GM21447 (cell line): ENCODE measurements around the gene CNGB1.
"Not testable (repeated sequence)": the region's sequence is repeated elsewhere in the genome, so short reads cannot be mapped to it uniquely, and the experiment has no call there.

ENCODE experiments used
- ATAC-seq: cut with Tn5 transposase; IDR thresholded peaks from one replicate; pipeline ENCODE4 v1.9.1; 2021; ENCODE audit not compliant: unreplicated experiment

CNGB1 gene

DNA sequence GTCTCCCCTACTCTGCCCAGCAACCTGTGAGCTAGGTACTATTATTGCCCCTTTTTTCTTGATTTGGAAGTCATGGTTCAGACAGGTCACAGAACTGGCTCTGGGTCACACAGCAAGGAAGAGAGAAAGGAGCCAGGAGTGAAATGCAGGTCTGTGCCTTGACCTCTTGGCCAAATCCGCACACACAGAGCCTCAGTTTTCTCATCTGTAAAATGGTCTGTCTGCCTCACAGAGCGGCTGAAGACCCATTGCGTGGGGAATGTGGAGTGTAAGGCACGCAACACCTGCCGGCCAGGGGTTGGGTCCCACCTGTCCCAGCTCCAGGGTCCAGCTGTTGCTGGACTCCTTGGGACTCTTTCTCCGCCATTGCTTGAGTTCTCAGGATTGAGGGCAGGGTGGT, 32.4 kb downstream of the CNGB1 start:
- ATAC-seq = no peak

DNA sequence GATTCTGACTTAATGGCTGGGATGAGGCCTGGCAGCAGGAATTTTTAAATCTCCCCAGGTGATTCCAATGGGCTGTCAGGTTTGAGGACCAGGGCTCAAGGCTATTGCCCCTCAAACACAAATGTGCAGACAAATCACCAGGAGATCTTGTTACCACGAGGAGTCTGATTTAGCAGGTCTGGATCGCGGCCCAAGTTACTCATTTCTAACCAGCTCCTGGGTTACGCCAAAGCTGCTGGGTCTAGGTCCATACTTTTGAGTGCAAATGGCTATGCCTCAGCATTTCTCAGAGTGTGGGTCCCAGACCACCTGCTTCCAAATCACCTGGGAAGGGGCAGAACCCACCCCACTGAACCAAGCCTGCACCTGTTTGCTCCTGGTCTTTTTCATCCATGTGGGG, 33.1 kb downstream of the CNGB1 start:
- ATAC-seq = no peak

GRCh38 chr16:57935904-57936303, 35.0 kb downstream of the CNGB1 start:
- no peak for ATAC-seq

DNA sequence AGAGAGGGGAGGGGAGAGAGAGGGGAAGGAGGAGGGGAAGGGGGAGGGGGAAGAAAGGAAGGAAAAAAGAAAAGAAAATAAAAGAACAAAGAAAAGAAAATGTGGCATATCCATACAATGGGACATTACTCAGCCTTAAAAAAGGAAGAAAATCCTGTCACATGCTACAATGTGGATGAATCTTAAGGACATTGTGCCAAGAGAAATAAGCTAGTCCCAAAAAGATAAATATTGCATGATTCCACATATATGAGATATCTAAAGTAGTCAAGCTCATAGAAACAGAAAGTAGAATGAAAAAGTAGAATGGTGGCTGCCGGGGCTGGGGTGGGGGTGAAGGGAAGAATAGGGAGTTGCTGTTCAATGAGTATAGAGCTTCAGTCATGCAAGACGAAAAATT, 40.4 kb downstream of the CNGB1 start:
- no peak for ATAC-seq

GRCh38 chr16:57929250-57929649, 41.7 kb downstream of the CNGB1 start:
- ATAC-seq = no peak

DNA sequence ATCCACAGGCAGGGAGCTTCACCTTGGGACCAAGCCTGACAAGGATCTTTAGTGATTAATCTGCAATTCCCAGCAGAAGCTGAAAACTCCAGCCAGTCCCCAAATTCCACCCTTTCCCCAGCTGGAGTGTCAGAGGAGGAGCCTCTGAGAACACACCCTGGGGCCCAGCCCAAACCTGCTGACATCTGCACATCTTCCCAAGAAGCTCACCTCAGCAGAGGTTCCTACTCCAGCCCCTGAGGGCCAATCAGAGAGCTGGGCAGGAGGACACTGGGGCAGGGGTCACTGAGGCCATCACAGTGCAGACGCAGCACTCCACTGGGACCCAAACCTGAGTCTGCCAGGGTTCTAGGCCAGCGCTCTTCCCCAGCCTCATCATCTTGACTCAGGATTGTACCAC, 44.9 kb downstream of the CNGB1 start:
- ATAC-seq = no peak

GRCh38 chr16:57925310-57925709, 45.6 kb downstream of the CNGB1 start:
- ATAC-seq = no peak

DNA sequence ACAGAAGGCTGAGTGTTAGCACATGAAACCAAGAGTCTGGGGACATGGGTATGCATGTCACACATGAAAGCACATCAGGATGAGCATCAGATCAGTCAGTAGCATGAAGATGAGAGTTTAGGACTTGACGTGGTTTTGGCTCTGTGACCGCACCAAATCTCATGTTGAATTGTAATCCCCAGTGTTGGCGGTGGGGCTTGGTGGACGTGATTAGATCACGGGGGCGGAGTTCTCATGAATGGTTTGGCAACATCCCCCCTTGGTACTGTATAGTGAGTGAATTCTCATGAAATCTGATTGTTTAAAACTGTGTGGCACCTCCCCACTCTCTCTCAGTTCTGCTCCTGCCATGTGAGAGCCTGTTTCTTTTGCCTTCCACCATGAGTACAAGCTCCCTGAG, 46.4 kb downstream of the CNGB1 start:
- ATAC-seq = no peak

DNA sequence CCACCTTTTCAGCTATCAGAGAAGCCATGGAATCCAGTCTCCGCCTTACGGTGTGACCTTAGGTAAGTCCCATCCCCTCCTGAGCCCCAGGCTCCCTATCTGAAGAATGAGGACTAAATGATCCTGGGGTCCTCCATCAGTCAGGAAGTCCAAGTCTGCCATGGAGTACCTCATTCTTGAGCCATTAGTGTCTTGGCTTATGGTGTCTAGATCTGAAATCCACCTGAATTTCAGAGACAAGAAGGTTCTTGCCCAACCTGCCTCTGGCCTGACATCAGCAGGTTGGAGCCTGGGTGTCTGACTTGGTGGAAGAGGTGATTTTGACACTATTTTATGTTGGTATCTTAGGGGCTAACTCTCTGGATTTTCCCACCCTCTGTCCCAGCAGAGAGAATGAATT, 47.1 kb downstream of the CNGB1 start:
- no peak for ATAC-seq

DNA sequence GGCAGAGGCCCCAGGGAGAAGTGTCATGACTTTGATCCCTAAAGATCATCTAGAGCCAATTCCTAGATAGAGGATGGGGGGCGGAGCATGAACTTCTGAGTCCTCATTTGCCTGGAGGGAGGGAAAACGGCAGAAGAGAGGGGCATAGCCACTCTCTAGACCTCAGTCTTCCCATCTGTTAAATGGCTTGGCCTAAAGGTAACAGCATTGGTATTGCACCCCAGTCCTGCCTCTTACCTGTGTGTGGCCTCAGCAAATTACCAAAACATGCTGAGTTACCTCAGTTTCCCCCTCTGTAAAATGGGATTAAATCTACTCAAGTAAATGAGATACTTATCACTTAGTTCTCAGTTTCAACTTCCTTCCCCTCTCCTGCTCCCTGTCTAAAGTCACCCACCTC, 47.5 kb downstream of the CNGB1 start:
- ATAC-seq = no peak

DNA sequence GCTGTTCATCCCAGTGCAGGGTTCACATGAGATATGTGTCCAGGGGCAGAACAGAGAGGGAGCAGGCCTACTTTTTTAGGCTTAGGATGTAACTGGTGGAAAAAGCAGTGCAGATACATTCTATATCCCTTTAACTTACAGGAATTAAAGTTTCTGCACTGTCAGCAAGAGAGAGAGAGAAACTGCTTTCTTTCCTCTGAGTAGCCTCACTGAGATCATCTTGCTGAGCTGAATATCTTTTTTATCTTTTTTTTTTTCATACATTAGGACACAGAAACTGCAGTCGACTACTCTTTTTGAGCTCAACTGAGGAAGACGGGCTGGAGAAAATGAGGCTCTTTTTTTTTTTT, 50.1 kb downstream of the CNGB1 start:
- ATAC-seq = no peak

- no peak for ATAC-seq
Measured at GRCh38 chr16:57920215-57920879, 50.6 kb downstream of the CNGB1 start.

DNA sequence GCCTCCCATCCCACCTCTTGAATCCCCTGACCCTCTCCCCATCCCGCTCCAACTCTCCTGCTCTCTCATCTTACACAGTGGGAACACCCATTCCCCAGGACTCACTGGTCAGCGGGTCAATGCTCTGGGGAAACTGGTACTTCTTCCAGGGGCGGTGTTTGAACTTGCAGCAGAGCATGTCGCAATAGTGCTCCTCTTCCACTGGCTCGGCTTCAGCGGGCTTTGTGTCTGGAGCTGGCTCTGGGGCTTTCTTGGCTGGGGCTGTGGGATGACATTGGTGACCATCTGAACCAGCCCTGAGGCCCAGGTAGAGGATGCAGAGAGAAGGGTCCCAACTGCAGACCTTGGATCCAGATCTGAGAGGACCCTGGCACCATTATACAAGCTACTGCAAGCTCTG, 51.9 kb downstream of the CNGB1 start:
- ATAC-seq = no peak

DNA sequence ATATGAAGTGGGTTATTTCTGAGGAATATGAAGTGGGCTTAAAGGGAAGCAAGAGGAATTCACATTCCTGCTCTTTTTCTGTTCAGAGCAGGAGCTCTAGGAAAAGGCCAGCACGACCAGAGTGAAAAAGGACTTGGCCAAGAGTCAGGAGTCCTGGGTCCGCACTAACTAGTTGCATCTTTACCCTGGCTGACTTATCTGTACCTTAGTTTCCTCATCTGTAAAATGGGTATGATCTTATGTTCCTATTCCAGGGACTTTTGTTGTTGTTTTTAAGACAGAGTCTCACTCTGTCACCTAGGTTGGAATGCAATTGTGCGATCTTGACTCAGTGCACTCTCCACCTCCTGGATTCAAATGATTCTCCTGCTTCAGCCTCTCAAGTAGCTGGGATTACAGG, 52.5 kb downstream of the CNGB1 start:
- ATAC-seq = no peak

- not testable (repeated sequence) for ATAC-seq
Measured at GRCh38 chr16:57917929-57918328, 53.0 kb downstream of the CNGB1 start.

- ATAC-seq = not testable (repeated sequence)
Measured at GRCh38 chr16:57917489-57917888, 53.4 kb downstream of the CNGB1 start.

DNA sequence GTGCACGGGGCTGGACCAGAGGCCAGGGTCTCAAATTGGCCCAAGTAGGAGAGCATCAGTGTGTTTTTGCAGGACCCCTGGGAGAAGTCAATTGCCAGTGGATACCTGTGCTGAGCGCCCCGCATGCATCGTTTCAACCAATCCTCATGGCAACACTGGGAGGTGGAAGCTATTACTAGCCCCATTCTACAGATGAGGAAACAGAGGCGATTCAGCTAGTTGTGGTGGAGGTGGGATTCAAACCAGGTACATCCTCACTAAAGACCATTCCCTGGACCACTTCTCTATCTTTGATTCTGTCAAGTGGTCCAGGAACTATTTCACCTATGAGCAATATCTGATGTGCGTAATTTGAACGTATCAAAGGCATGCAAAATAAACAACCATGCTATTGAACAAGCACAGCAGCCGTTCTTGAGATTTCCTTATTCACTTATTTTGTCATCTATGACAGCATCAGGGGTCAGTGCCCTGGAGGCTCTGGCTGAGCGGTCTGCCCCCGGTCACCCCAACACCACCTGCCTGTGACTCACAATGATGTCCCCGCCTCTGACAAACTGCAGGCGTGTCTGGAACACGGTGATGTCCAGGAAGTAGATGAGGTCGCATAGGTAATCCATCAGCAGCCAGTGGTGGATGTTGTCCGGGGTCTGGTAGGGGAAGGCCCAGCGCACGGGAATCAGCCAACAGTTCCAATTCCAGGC, 54.0 kb downstream of the CNGB1 start:
- no peak for ATAC-seq

GRCh38 chr16:57915811-57916488, 55.0 kb downstream of the CNGB1 start:
- ATAC-seq = no peak

DNA sequence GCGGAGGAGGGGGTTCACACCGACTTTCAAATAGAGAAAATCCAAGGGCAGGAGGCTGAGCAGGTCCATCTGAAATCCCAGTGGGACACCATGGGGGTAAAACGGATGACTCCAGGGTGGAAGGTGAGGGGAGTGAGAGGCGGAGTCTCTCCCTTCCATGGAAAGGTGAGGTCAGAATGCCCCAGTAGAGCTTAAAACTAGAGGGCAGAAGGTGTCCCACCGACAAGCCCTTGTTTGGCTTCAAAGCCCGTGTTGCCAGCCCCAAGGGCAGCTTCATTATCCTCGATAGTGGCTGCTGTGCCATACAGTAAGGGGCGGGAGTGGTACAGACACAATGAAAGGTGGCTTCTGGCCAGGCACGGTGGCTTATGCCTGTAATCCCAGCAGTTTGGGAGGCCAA, 55.7 kb downstream of the CNGB1 start:
- ATAC-seq = no peak

- no peak for ATAC-seq
Measured at GRCh38 chr16:57914244-57915173, 56.4 kb downstream of the CNGB1 start.

DNA sequence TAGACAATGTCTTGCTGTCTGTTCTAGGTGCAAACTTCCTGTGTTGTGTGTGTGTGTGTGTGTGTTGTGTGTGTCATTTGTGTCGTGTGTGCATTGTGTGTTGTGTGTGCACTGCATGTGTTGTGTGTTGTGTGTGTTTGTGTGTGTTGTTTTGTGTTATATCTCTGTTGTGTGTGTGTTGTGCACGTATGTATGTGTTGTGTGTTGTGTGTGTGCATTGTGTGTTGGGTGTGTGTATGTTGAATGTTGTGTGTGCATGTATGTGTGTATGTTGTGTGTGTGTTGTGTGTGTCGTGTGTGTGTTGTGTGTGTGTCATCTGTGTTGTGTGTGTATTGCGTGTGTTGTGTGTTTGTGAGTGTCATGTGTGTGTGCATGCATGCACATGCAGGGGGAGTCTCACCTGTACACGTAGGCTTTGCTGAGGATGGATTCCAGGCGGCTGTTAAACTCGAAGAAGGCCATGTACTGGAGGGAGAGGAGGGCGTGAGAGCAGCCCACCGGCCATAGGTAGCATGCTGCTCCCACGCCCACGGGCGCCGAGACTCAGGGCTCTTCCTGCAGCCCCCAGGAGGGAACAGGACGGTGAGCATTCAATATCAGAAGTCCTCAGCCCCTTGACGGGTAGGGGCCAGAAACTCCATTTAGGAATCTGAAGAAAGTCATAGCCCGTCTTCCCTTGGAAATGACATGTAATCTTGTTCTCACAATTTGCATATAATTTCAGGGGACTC, 58.2 kb downstream of the CNGB1 start:
- ATAC-seq = no peak
